Dermis blood vessel endothelial cell (primary cell): ENCODE data around the gene DCLK3. TPM values are rescaled to one million over a fixed set of nuclear protein-coding genes. Genes with fewer than 3 reads are reported as not detected.

Source experiments
- DNase-seq: peaks from one replicate; pipeline ENCODE4 v3.0.0; 2010
- total RNA-seq: library from RNA; depleted of rRNA; stranded (reverse); fragments of >200 nt; gene quantifications from 2 replicates; pipeline ENCODE4 v1.2.3, GENCODE V29; 2014

DCLK3 gene
- total RNA-seq, 1 donor from 2014 or later: under 0.01 TPM

GRCh38 chr3:36762918-36763849, 1.2 kb downstream of the DCLK3 start:
- no peak for DNase-seq

GRCh38 chr3:36761779-36762178, 2.6 kb downstream of the DCLK3 start:
- DNase-seq: no peak

- no peak for DNase-seq
Measured at GRCh38 chr3:36756269-36756668, 8.1 kb downstream of the DCLK3 start.

GRCh38 chr3:36751326-36751725, 13.0 kb downstream of the DCLK3 start:
- DNase-seq: no peak

GRCh38 chr3:36750737-36751136, 13.6 kb downstream of the DCLK3 start:
- DNase-seq: no peak

DNA sequence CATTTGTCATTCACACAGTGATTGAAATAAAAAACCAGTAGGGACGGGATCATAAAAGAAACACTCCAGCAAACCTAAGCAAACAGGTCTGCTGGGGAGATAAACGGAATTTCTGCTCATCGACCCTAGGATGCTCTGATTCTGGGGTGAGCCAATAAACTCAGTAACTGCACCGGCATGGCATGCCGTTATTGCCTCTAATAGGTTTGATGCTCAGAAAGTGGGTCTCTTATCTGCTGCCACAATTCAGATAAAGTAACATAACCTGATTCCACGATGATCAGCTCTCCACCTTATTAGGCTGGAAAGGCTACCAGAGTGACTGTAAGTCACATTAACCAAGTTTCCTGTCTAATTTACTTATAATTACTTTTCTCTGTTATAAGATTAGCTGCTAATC, 19.6 kb downstream of the DCLK3 start:
- DNase-seq: no peak

- DNase-seq: no peak
Measured at GRCh38 chr3:36743826-36744225, 20.5 kb downstream of the DCLK3 start.

GRCh38 chr3:36741285-36741684, 23.1 kb downstream of the DCLK3 start:
- DNase-seq: peak; percentile 2

- no peak for DNase-seq
Measured at GRCh38 chr3:36740787-36741186, 23.6 kb downstream of the DCLK3 start.

DNA sequence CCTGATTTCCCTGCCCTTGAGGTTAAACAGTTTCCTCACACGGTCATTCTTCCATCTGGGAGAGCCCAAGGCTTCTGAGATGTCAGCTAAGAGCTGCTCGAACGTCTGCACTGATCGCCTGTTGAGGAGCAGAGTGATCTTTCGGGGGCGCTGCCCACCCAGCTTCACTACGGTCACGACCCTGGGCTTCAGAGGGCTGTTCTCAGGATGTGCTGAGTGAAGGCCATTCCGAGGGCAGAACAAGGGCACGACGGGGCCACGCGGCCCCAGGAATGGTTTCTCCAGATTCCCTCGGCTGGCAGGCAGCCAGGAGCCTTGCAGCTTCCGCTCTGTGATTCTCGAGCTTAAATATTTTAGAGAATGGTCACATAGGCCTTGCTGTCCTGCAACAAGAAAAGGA, 25.7 kb downstream of the DCLK3 start:
- peak; percentile 7 for DNase-seq

DNA sequence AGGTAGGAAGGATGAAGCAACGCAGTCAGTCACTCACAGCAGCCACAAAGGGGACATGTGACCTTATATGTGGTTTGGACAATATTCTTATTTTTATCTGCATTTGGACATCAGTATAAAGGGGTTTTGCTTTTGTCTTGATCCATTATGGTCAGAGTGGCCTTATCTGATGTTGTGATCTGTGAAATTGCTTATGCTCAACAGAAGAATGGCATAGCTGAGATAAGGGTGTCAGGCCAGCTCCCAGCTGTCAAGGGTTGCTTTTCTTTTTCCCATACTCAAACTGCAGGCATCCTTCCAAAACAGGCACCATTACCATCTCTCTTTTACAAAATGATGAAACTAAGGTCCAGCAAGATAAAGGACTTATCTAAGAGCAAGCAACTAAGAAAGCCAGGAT, 28.1 kb downstream of the DCLK3 start:
- DNase-seq: no peak

DNA sequence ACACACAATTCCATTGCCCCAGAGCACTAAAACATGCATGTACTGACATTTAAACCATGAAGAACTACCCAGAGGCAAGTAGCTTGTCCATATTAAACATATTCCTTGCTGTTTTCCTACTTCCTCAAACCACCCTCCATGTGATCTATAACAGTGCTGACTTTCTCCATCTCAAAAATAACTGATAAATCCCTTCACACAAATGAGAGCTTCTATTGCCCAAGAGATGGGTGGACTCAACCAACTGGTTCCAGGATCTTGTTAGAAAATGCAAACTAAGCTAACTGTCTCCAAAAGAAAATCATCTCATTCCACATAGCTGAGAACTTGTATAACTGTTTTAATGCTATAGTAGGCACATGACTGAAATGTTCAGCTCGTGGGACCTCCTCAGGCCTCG, 29.6 kb downstream of the DCLK3 start:
- no peak for DNase-seq

- DNase-seq: no peak
Measured at GRCh38 chr3:36733723-36734122, 30.6 kb downstream of the DCLK3 start.

- no peak for DNase-seq
Measured at GRCh38 chr3:36733162-36733696, 31.1 kb downstream of the DCLK3 start.

DNA sequence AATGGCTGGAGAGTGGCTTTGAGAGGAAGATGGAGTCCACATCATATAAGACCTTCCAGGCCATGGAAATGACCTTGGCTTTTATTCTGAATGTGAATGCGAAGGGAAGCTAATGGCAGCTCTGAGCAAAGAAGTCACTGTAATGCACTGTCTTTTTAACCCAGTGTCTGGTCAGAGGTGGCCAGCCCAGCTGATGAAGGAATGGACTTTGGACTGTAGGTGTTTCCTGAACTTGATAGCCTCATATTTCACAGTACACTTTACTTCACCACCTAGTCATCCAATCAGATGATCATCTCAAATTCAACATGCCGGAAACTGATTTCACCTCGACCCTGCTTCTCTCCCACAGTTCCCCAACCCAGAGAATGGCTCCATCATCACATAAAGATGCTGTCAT, 33.4 kb downstream of the DCLK3 start:
- DNase-seq: no peak

DNA sequence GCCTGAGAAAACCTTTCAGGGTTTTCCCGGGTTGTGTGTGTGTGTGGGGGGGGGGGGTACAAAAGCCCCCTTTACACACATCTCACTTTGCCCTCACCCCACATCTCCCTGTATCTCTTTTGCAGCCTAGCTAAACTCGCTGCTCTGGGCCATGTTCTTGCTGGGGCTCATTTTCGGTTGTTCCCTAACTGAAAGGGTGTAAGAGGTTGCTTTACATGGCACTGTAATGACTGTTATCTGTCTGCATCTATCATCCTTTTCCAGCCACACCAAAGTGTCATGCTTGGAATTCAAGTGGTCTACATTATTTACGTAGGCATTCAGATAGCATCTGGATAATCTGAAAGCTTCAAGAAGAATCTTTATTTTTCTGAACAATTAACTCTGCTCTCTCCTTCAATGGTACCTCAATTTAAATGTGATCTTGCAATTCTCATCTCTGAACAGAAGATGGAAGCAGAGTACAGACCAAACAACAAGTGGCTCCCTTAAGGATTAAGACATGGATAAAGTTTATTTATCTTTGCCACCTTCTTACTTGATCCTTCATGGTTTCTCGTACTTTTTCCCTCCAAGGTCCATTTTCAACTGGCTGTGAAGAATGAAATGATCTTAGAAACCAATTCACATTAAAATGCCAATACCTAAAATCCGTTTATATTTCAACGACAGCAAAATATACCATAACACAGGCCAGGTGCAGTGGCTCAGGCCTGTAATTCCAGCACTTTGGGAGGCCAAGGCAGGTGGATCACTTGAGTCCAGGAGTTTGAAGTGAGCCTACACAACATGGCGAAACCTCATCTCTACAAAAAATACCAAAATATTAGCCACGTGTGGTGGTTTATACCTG, 34.9 kb downstream of the DCLK3 start:
- DNase-seq: peak; percentile 74

- DNase-seq: no peak
Measured at GRCh38 chr3:36714343-36715086, 49.8 kb downstream of the DCLK3 start.

GRCh38 chr3:36713904-36714303, 50.4 kb downstream of the DCLK3 start:
- no peak for DNase-seq

DNA sequence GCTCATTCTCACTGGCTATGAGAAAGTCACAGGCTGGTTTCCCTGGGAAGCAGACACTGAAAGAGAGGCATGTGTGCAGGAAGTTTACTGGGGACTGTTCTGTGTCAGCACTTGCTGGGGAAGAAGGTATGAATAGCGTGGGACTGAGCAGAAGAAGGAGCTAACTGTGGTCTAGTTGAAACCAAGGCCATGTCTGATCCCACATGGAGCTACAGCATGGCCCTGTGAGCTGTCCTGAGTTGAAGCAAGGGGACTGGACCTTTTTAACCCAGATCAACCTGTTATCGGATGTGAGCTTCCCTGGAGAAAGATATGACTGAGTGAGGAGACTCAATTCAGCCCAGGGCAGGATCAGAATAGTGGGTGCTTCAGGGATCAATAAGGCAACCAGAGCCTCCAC, 53.7 kb downstream of the DCLK3 start:
- DNase-seq: no peak

GRCh38 chr3:36709826-36710365, 54.5 kb downstream of the DCLK3 start:
- DNase-seq: no peak

DNA sequence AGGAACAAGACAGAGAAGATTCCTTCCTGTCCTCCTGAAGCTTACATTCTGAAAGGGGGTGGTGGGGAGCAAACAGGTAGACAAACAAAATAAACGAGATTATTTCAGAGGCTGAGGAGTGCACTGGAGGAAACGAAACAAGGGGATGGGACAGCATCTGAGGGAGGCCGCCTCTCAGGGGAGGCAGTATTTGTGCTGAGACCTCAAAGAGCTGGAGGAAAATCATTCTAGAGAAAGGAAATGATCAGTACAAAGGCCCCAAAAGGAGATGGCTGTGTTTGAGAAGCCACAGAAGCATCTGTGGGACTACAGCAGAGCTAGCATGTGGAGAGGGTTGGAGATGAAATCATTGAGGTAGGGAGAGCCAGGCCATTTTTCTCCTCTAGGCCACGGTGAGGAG, 55.1 kb downstream of the DCLK3 start:
- no peak for DNase-seq
